ENCODE measurements around the gene MBOAT1.

MBOAT1 gene

DNA sequence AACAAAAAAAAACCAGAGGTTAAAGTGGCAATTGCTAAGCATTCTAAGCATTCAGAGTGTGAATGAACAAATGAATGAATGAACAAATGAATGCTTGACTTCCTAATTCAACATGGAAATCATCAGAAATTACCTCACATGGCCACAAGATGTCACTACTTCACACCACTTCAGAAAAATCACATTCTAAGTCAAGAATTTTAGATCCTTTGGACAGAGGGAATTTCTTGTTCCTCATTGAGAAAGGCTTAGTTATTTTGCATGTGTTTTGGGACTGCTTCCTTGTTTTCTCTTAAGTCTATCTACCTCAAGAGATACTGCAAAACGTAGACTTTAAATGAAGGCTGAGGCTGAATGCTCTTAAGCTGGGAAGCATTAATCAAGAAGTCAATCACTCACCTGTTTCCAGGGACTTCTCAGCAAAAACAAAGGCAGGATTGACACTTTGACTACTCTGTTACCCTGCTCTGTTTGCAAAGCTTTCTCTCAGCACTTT is 120.2 kb downstream of the MBOAT1 start:
- peak in 2 of 6 experiments; percentile 28 to 29 for DNase-seq

DNA sequence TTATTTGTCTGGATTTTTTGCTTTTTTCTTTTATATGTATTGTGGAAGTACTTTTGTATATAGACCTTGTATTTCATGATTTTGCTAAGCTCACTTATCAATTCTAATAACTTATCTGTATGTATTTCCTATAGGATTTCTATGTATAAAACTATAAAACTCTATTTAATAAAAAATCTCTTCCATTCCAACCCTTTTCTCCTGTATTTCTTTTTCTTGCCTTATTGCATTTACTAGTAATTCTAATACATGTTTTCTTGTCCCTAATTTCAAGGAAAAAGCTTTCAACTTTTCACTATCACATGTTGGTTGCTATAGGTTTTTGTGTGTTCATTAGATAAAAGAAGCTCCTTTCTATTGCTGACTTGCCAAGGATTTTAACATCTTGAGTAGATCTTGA is 125.3 kb downstream of the MBOAT1 start:
- no peak for DNase-seq

DNA sequence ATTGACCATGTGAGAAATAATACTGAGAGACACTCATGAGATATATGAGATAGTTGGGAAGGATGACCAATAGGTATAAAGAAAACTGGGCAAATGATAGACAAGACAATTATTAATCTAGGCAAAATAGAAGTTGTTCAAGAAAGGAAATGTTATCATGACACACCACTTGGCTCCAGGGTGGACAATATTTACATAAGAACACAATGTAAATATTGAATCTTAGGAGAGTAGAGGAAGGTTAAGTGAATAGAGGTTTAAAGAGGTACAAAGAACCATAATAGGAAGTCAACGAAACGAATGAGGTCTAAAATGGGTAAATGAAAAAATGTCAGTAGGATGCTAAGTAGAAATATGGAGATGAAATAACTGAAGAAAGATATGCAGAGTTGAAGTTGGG is 126.5 kb downstream of the MBOAT1 start:
- no peak for DNase-seq

DNA sequence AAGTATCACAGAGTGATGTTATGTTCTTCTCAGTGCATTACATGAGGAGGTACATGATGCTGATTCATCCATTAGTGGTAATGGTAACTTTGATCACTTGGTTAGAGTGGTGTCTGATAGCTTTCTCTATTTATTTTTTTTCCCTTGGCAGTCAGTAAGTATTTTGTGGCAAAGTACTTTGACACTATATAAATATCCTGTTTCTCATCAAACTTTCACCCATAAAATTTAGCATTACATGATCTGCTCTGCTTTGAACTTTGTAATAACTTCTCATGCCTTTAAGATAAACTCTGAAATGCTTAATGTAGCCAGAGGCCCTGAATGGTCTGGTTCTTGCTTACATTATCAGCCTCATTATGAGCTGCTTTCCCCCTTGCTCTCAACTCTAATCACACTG is 127.9 kb downstream of the MBOAT1 start:
- DNase-seq, result no peak

DNA sequence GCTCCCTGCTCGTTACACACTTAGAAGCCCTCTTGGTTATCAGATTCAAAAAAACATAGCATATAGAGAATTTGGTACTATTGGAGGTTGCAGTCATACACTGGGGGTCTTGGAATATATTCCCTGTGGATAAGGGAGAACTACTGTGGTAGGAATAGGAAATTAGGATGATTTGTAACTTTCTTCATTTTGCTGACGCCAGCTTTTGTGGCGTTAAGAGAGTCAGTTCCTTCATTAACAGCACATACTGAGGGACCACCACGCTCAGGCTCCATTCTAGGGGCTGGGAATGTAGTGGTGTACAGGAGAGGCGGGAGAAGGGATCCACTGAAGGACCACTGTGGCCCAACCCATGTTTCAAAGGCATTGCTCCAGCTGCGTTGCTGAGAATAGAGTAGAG is 140.3 kb downstream of the MBOAT1 start:
- DNase-seq, result no peak

DNA sequence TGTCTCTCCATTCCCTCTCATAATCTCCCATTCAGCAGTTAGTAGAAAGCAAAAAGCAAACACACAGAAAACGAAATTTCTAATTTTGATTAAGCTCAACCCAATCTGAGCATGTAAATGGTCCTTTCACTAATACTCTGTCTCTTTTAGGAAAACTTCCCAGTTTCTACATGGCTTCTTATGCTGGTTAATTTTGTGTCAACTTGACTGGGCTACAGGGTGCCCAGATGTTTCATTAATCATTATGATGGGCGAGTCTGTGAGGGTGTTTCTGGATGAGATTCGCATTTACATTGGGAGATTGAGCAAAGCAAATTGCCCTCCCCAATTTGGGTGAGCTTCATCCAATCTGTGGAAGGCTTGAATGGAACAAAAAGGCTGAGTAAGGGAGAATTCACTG is 142.2 kb downstream of the MBOAT1 start:
- no peak for DNase-seq

DNA sequence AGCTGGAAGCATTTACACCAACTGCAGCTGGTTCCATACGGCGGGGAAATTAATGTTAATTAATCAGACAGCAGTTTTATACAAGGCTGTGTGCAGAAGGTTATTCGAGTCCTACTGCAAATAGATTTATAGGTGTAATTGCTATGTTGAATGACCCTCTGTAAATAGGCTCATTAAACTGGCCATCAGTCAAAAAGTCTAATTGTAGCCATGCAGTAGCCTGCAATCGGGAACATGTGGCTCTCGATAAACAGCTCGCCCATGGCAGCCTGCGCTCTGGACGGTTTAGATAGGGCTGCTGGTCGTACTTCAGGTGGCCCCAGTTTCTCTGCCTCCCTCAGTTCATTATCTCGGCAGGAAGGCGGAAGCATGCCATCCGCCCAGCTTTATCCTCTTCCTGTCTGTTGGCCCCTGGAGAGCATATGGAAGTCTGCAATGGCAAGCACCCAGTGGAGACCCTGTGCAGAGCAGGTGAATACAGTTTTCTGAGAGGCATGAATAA is 143.2 kb downstream of the MBOAT1 start:
- no peak for DNase-seq

DNA sequence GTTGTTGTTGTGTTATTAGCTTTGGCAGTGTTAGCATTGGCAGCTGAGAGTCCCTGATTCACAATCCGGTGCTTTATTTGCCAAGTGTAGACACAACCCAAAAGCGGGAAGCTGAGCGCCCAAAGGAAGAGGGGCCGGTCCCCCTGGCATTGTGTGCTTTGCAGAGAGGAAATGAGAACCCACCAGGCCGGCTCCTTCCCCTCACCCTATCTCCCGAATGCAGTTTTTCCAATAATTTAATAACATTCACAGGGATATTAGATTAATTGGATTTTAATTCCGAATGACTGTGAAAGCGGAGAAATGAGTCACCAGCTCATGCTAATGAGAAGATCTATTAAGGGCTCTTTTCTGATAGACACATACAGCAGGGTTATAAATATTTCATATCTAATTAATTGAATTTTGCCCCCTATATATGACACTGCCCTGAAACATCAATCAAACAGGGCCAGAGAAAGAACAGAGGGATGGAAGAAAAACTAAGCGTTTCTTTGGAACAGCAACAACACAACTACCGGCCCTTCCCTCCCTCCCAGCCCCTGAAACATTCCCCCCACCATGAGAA is 143.8 kb downstream of the MBOAT1 start:
- no peak for DNase-seq

DNA sequence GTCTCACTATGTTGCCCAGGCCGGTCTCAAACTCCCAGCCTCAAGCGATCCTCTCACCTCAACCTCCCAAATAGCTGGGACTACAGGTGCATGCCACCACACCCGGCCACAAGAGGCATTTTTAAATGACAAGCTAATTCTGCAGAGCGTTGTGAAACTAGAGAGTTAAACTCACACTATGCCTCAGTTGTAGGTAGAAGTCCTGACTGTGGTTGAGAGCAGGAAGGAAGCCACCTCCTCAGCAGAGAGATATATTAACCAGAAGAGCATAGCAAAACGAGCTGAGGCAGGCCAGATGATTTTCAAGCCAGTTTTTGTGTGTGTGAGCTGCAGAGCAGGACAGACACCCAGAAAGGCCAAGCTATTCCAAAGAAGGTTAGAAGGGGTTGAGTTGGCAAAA is 150.3 kb downstream of the MBOAT1 start:
- no peak for DNase-seq

DNA sequence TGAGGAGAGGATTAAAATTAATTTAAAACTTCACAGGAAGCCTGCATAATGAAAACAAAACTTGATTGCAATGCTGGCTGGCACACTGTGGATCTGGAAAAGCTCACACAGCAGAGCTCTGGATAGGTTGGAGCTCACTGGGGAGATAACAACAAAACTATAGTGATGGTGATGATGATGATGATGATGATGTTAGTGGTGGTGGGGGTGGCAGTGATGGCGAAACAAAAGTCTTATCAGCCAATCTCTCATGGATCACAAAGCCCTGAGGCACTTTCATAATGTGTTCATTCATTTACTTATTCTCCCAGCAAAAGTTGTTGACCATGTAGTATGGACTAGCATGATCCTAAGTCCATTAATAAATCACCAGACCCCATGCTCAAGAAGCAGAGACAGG is 152.0 kb downstream of the MBOAT1 start:
- DNase-seq, result no peak

DNA sequence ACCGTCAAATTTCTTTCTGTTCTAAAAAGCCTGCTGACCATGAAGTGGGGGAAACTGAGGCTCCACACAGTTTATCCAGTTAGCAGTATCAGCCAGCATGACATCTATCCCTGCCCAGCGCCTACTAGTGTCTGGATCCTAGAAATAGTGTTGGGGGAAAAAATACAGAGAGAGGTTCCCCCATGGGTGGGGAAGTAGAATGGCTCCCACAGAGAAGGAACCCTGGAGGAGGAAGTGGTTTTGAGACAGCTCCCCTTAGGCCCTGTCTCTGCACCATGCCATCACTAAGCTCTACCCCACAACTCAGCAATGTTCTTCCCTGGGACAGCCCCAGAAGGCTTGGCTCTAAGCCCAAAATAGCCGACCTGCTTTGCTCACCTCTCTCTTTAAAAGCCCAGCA is 153.4 kb downstream of the MBOAT1 start:
- no peak for DNase-seq

DNA sequence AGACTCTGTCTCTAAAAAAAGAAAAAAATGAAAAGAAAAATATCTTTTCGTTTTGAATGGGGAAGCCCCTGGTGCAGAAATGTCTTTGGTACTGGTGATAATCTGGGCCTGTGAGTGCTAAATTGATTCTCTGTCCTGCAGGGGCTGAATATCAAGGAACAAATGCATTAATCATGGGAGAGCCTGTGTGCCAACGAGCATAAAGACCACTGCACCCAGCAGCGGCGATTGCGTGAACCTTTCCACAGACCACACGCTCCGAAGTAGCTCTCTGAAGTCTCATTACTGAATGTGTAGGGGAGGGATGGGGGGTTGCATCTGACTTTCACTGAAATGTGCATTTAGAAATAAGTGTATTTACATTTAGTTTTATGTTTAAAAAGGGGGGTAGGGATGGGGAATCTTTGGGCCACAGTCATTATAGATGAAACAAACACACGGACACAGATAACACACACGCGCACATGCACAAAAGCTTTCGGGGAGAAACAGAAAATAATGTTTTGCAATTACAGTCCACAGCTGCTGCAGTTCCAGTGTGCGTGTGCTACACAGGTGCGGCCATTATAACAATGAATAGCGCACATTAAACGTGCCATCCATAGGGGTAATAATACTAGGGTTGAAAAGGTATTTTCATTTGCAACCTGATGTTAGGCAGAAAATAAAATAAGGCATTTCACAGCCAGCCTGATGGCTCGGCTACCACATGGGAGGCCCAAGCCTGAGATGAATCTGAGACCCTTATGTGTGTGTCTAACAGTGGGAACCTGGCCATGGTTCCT is 154.0 kb downstream of the MBOAT1 start:
- DNase-seq, result no peak

DNA sequence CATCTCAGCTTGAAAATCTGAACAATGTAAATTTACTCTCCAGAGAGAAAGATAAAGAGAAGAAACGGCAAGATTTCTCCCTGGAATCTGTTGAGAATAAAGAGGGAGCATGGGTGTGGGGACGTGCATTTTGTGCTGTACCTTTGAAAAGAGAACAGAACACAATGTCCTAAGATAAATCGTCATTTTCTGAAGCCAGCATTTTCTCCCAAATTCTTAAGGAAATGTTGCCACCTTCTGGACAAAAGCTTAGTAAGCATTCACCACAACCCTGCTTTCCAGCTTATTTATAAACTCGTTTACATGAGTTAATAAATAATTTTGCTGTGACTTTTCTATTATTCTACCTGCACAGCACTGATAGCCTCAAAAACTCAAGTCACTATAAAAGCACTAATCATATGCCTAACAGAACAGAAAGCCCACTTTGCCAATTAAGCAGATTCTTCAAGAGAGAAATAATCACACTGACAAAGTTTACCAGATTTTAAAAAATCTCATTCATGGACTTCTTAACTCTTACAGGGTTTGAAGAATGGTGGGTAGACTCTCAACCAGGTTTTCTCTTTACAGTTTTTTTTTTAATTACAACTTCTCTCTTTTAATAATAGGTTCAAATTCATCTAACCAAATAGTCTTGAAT is 155.8 kb downstream of the MBOAT1 start:
- DNase-seq, result no peak

DNA sequence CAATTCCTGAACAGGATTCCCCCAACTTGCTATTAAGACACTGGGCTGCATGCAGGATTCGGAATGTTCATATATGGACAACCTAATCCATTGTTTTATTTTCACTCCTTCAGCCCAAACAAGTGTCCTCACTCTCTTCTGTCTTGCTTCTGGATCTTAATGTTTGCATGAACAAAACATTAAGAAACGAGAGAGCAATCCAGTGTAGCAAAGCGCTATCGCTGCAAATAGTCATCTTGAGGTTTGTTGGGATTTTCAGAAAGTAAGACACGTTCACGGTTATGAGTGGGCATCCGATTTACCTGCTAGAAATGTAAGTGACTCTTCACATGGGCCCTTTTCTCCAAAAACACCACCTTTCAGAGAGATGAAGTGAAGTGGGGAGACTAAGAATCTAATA is 156.4 kb downstream of the MBOAT1 start:
- no peak for DNase-seq
